HTERT RPE-1 (cell line): ENCODE data around the gene DUSP14.

ENCODE experiments used
- in situ Hi-C: fragments of 300-500 bp; cut with MboI; formaldehyde crosslinking; loops from 4 replicates; pipeline ENCODE4 v1.14.3; 2020; ENCODE audit warnings: low sequenced_read_pairs

Gene DUSP14

DNA sequence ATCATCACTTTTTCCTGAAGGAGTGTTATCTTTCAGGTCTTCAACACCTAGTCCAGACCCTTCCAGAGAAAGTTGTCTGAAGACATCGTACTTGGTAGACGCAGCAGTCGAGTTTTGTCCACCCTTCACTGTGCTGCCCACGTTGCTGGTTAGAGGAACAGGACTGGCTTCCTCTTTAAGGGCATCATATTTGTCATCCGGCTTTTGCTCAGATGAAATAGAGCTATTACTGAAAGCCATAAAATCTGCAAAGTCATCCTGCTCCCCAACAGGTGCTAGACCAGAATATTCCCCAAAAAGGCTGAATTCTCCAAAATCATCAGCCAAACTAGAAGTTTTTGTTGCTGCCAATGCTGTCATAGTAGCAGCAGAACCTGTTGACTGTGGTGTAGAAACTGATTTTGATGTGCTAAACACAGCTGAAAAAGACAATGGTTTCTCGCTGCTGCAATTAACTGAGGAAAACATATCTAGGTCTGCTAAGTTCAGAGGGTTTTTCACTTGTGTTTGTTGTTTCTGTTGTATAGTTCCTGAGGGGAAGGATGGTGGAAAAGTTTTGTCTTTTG lies 63.8 kb downstream of the DUSP14 start:
- in situ Hi-C loops: no loop called here

GRCh38 chr17:37555386-37555785 lies 65.7 kb downstream of the DUSP14 start:
- in situ Hi-C loops: no loop called here

DNA sequence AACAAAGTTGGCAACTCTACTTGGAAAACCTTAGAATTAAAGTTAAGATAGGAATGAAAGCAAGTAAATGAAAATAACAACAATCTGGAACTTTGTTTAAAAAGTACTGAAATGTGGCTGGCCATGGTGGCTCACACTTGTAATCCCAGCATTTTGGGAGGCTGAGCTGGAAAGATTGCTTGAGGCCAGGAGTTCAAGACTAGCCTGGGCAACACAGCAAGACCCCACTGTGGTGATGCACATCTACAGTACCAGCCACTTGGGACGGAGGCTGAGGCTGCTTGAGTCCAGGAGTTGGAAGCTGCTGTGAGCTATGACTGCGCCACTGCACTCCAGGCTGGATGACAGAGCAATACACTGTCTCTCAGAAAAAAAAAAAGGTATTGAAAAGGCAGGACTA lies 67.8 kb downstream of the DUSP14 start:
- in situ Hi-C loops: no loop called here

DNA sequence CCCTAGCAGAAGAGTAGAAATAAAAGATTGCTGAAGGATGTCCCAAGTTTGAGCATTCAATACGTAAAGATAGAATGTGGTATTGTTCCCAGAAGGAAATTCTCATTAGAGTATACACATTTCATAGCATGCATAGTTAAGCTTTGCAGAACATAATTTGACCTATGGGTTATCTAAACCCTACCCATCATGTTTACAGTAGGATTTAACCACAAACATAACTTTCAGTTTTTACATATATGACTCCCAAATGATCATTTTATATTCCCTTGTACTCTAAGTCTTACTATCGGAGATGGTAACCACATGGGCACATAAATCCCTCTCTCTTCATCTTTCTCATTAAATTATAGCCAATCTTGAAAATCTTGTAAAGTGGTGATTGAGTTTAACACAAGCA lies 68.6 kb downstream of the DUSP14 start:
- in situ Hi-C loops: no loop called here

DNA sequence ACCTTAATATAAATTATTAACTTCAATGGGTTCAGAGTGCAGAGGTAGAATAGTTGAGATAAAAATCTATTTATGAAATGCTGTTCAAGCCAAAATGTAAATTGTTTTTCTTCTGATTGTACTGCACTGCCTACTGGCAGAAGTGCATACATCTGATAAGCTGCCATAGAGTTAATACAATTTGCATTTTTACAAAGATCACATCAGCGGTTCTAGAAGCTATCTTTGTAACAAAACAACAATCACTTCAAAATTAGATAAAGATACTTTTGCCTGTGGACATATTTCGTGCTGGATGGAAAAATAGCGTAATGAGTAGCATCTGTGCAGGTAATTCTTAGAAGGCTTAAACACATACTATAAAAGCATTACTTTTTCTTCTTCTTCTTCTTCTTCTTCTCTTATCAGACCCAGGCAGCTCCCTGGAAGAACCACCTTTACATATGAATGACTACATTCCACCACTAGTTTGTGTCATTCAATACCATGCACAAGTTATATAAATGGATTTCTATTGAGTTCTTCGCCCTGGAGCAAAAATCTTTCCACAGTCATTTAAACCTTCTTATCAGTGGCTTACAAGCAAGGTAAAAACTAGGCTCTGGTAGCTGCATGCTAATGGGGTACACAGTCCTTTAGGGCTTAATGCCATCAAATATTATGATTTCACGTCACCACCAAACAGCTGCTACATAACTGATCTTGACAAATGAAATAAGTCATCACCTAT lies 72.5 kb downstream of the DUSP14 start:
- in situ Hi-C loops: no loop called here
